HepG2 (cell line): ENCODE measurements around the gene EPB41L1. TPM values are rescaled to one million over a fixed set of nuclear protein-coding genes. Genes with fewer than 3 reads are reported as not detected.

Experiments
- ATAC-seq: fragments of 200-7000 bp; cut with Tn5 transposase; 3 replicates; pipeline ENCODE4 v1.9.1; 2020; ENCODE audit warnings: mild to moderate bottlenecking, moderate library complexity
- BruUV-seq: library from RNA; stranded (reverse); fragments of 400-500 nt; replicated peaks from 2 replicates; lab custom pipeline; 2021; lab: Mats Ljungman, UMichigan
- CTCF ChIA-PET: fragments of 300-600 bp; formaldehyde crosslinking; extraction: SDS; loops from one replicate; lab custom pipeline; 2021; ENCODE audit warnings: low total read pairs, inconsistent platforms, low intra/inter-chr PET ratio; lab: Yijun Ruan, JAX
- POLR2A ChIA-PET: fragments of 350-600 bp; sonication (Branson Sonifier 250); formaldehyde crosslinking; loops from one replicate; lab custom pipeline; 2020; ENCODE audit warnings: antibody characterized with exemption, inconsistent platforms; lab: Yijun Ruan, JAX
- DNase-seq: peaks from one replicate; pipeline ENCODE4 v3.0.0-alpha.2; 2015; ENCODE audit warnings: low spot score
- FAIRE-seq: peaks from 3 replicates; lab custom pipeline; 2011; peaks lifted over from hg19 to GRCh38; lab: Jason Lieb, UNC
- H2AFZ ChIP-seq: one replicate; pipeline ENCODE4 v1.6.1; 2011; ENCODE audit warnings: low read length, inconsistent platforms
- H3K27ac ChIP-seq: fragments of 300-600 bp; 3 replicates; pipeline ENCODE4 v1.8.0; 2011; ENCODE audit warnings: mixed run types, mild to moderate bottlenecking, mixed read lengths, low read length, inconsistent platforms; ENCODE audit not compliant: insufficient read depth; ENCODE audit errors: extremely low read length
- H3K27me3 ChIP-seq, 2 experiments: fragments of 200-600 bp in 1 of 2; 2 replicates in 1 of 2; 3 replicates in 1 of 2; pipeline versions ENCODE4 v1.6.0 to v1.8.0; 2011; ENCODE audit warnings: low read length in 2 of 2, mild to moderate bottlenecking in 2 of 2, moderate library complexity in 2 of 2, inconsistent platforms in 1 of 2; ENCODE audit not compliant: insufficient read depth in 2 of 2, control insufficient read depth in 1 of 2
- H3K36me3 ChIP-seq, 2 experiments: fragments of 200-600 bp in 1 of 2; replicated peaks in 1 of 2; 2 replicates in 1 of 2; 3 replicates in 1 of 2; pipeline versions ENCODE4 v1.5.1 to v1.8.0; 2011; ENCODE audit warnings: low read length in 2 of 2, inconsistent platforms in 1 of 2; ENCODE audit not compliant: insufficient read depth in 2 of 2, control insufficient read depth in 1 of 2
- H3K4me1 ChIP-seq: 2 replicates; pipeline ENCODE4 v1.5.1; 2012; ENCODE audit warnings: low read length, inconsistent platforms; ENCODE audit not compliant: insufficient read depth
- H3K4me2 ChIP-seq: 2 replicates; pipeline ENCODE4 v1.6.0; 2011; ENCODE audit warnings: low read depth, low read length, inconsistent platforms
- H3K4me3 ChIP-seq, 3 experiments: fragments of 200-600 bp in 1 of 3; sonication (generic), shearing (Covaris generic) in 1 of 3; replicated peaks in 1 of 3; 2 replicates each; pipeline ENCODE4 v1.5.1; 2011 to 2016; ENCODE audit warnings: low read length in 3 of 3, inconsistent platforms in 2 of 3, low read depth in 2 of 3, mild to moderate bottlenecking in 2 of 3, control low read depth in 1 of 3, mixed read lengths in 1 of 3; ENCODE audit not compliant: insufficient read depth in 1 of 3
- H3K79me2 ChIP-seq: one replicate; pipeline ENCODE4 v1.6.1; 2011; ENCODE audit warnings: low read length, inconsistent platforms; ENCODE audit not compliant: insufficient read depth
- H3K9ac ChIP-seq: 2 replicates; pipeline ENCODE4 v1.6.0; 2011; ENCODE audit warnings: mild to moderate bottlenecking, low read depth, low read length, inconsistent platforms; ENCODE audit not compliant: insufficient read depth
- H3K9me3 ChIP-seq: 2 replicates; pipeline ENCODE4 v1.5.1; 2012; ENCODE audit warnings: mild to moderate bottlenecking, low read length
- H4K20me1 ChIP-seq: 2 replicates; pipeline ENCODE4 v1.6.0; 2011; ENCODE audit warnings: inconsistent platforms, mild to moderate bottlenecking, low read length, moderate library complexity; ENCODE audit not compliant: insufficient read depth
- ATF7 ChIP-seq, 2 experiments: fragments of 450-650 bp in 1 of 2; sonication (generic) in 1 of 2; formaldehyde crosslinking in 1 of 2; IDR thresholded peaks; 2 replicates each; pipeline versions ENCODE4 v1.4.0 to v1.6.1; 2016 to 2020; ENCODE audit warnings: antibody characterized with exemption in 1 of 2, mild to moderate bottlenecking in 1 of 2, missing genetic modification reagents in 1 of 2
- BRF2 ChIP-seq: sonication (generic); formaldehyde crosslinking; IDR thresholded peaks from 2 replicates; pipeline ENCODE4 v1.8.1; 2022; ENCODE audit warnings: mild to moderate bottlenecking, missing genetic modification reagents
- FOXP4 ChIP-seq: sonication (generic); formaldehyde crosslinking; IDR thresholded peaks from 2 replicates; pipeline ENCODE4 v1.4.0; 2020; ENCODE audit warnings: missing genetic modification reagents
- KLF12 ChIP-seq: sonication (generic); formaldehyde crosslinking; IDR thresholded peaks from 2 replicates; pipeline ENCODE4 v1.4.0; 2020; ENCODE audit warnings: missing genetic modification reagents, borderline replicate concordance
- ZBTB40 ChIP-seq, 2 experiments: fragments of 450-650 bp in 1 of 2; sonication (generic) in 1 of 2; formaldehyde crosslinking in 1 of 2; IDR thresholded peaks; 2 replicates each; pipeline versions ENCODE4 v1.6.1 to v1.8.0; 2016 to 2022; ENCODE audit warnings: antibody characterized with exemption in 1 of 2, mild to moderate bottlenecking in 1 of 2, missing genetic modification reagents in 1 of 2
- ZNF747 ChIP-seq: sonication (generic); formaldehyde crosslinking; IDR thresholded peaks from 2 replicates; pipeline ENCODE4 v1.8.1; 2023; ENCODE audit warnings: missing genetic modification reagents, mild to moderate bottlenecking, borderline replicate concordance
- WGBS: methylation state at CpG from one replicate; pipeline ENCODE4 v1.1.6; 2017; ENCODE audit warnings: low lambda C conversion rate; 5-methylcytosine and 5-hydroxymethylcytosine counted together
- in situ Hi-C: cut with HindIII; loops from 2 replicates; pipeline ENCODE4 v1.10.0; 2017; ENCODE audit warnings: low pct_unique_long_range_greater_than_20kb; ENCODE audit not compliant: extremely low pct_ligation_motif_present
- intact Hi-C: fragments of 100-400 bp; cut with micrococcal nuclease; formaldehyde crosslinking; loops from one replicate; pipeline ENCODE4 v1.10.0; 2022; ENCODE audit not compliant: unreplicated experiment
- polyA plus RNA-seq, 8 experiments: library from polyadenylated mRNA; depleted of rRNA in 3 of 8; stranded (reverse) in 7 of 8; unstranded in 1 of 8; fragments of >200 nt; fragmentation: Illumina TruSeq in 4 of 8; extraction: Trizol in 4 of 8; gene quantifications; 2 replicates each; pipeline versions ENCODE4 v1.2.1 to v1.2.3, GENCODE V29; 2011 to 2016; ENCODE audit warnings: low read depth in 4 of 8, missing spikeins in 1 of 8, mixed read lengths in 1 of 8; ENCODE audit not compliant: insufficient read depth in 1 of 8
- total RNA-seq, 5 experiments: library from RNA; depleted of rRNA; stranded (reverse); fragments of >200 nt; fragmentation: Illumina TruSeq; extraction: Trizol; gene quantifications; 2 replicates each; pipeline ENCODE4 v1.2.3, GENCODE V29; 2016; ENCODE audit warnings: low read depth in 1 of 5
- TF ChIP-seq, protein P1 (sequence below), 2 experiments: sonication (generic) in 1 of 2; formaldehyde crosslinking in 1 of 2; IDR thresholded peaks; 2 replicates each; pipeline versions ENCODE4 v1.5.1 to v1.6.1; 2011 to 2020; ENCODE audit warnings: borderline replicate concordance in 1 of 2, low read depth in 1 of 2, low read length in 1 of 2, mild to moderate bottlenecking in 1 of 2, missing genetic modification reagents in 1 of 2, moderate library complexity in 1 of 2

The EPB41L1 gene
- total and polyA plus RNA-seq, 2 of the 13 experiments (the other 11 are each of a cell fraction or from before 2014, with no cell fraction given): 16.7 to 39.0 TPM

DNA sequence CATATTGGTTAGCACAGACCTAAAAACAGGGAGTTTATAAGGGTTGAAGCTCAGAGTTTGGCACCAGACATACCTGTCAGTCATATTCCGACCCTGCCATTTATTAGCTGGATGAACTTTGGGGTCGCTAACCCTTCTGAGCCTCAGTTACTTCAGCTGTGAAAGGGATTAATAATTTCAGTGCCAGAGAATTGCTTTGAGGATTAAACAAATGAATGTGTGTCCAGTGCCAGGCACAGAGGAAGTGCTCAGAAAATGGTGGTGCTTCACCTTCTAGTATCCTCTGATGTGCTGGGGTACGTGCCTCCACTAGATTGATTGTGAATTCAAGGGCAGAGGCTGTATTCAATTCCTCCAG, 4.1 kb upstream of the EPB41L1 start:
- no peaks in the 10 kb centered on the region for H4K20me1 ChIP-seq
- POLR2A ChIA-PET: interaction anchor here (0.6 kb wide), 1 partner anchor 12 kb away, joined by 3 read pairs; no protein-coding TSS in a partner anchor
- peak overlapping the region; percentile 65 for H3K4me2 ChIP-seq
- H3K9me3 ChIP-seq: no peaks in the 10 kb centered on the region
- H3K4me3 ChIP-seq: peak overlapping the region in 1 of 3 experiments; percentile 39; a peak in 2 of 6 replicates
- no peaks in the 10 kb centered on the region for H3K79me2 ChIP-seq
- CTCF ChIA-PET: interaction anchor here (1.2 kb wide), 1 partner anchor 49 kb away, joined by 4 read pairs; no protein-coding TSS in a partner anchor
- FAIRE-seq: no peak
- H2AFZ ChIP-seq: no peak overlapping the region
- no peak for ATAC-seq
- BruUV-seq: no TSS peak
- no peak for DNase-seq
- H3K27me3 ChIP-seq: no peaks in the 10 kb centered on the region; a peak in 1 of 5 replicates
- intact Hi-C loops: no loop called here
- in situ Hi-C loops: no loop called here
- peaks cover 91% of the 10 kb centered on the region for H3K4me1 ChIP-seq
- no peaks in the 10 kb centered on the region for H3K36me3 ChIP-seq
- H3K27ac ChIP-seq: peak overlapping the region; percentile 62
- peak overlapping the region; percentile 20 for H3K9ac ChIP-seq
- 70% methylated on average over 3 of the region's 3 CpGs for WGBS
- TF ChIP-seq FOXP4 (CRISPR knock-in tag) (no peak), ATF7 (IDR thresholded peaks at IDR 0.05) (no peak), ATF7 (CRISPR knock-in tag; IDR thresholded peaks at IDR 0.05) (no peak), ZBTB40 (IDR thresholded peaks at IDR 0.05) (no peak), ZBTB40 (CRISPR knock-in tag; IDR thresholded peaks at IDR 0.05) (peak; percentile 11; the same call in 1 of the 2 replicates), ZNF747 (CRISPR knock-in tag) (0 out of 2 replicates have a peak, but pooled peaks have one; percentile 17), BRF2 (CRISPR knock-in tag) (0 out of 2 replicates have a peak, but pooled peaks have one; percentile 17), KLF12 (CRISPR knock-in tag) (0 out of 2 replicates have a peak, but pooled peaks have one; percentile 11)
- TF ChIP-seq, protein P1, sequence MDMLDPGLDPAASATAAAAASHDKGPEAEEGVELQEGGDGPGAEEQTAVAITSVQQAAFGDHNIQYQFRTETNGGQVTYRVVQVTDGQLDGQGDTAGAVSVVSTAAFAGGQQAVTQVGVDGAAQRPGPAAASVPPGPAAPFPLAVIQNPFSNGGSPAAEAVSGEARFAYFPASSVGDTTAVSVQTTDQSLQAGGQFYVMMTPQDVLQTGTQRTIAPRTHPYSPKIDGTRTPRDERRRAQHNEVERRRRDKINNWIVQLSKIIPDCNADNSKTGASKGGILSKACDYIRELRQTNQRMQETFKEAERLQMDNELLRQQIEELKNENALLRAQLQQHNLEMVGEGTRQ (IDR thresholded peaks at IDR 0.05; ENCODE audit: low read depth, low read length): no peak
- TF ChIP-seq, protein P1 (CRISPR knock-in tag; IDR thresholded peaks at IDR 0.05; ENCODE audit: borderline replicate concordance): 0 out of 2 replicates have a peak, but pooled peaks have one; percentile 26
